Mucosa of rectum (tissue), 2 donors: ENCODE data around the gene RAPH1.
A peak's percentile ranks its signal among the peaks of the same experiment; 100 is the strongest.
"Not testable (repeated sequence)": the region's sequence is repeated elsewhere in the genome, so short reads cannot be mapped to it uniquely, and the experiment has no call there.

Experiments used
- H3K27ac ChIP-seq, 2 donors: one replicate each; pipeline ENCODE4 v1.7.0; 2013; ENCODE audit warnings: inconsistent platforms in 2 of 2, low read depth in 2 of 2, low read length in 2 of 2
- H3K27me3 ChIP-seq, 2 donors: one replicate each; pipeline ENCODE4 v1.7.0; 2013; ENCODE audit warnings: low read length in 2 of 2; ENCODE audit not compliant: control insufficient read depth in 2 of 2, insufficient read depth in 2 of 2
- H3K36me3 ChIP-seq, 2 donors: one replicate each; pipeline ENCODE4 v1.7.0; 2013; ENCODE audit warnings: low read length in 2 of 2; ENCODE audit not compliant: control insufficient read depth in 2 of 2, insufficient read depth in 2 of 2
- H3K4me1 ChIP-seq, 2 donors: one replicate each; pipeline ENCODE4 v1.7.0; 2013; ENCODE audit warnings: low read length in 2 of 2, mild to moderate bottlenecking in 1 of 2; ENCODE audit not compliant: control insufficient read depth in 2 of 2, insufficient read depth in 2 of 2
- H3K4me3 ChIP-seq, 2 donors: one replicate each; pipeline ENCODE4 v1.7.0; 2013; ENCODE audit warnings: low read length in 2 of 2
- H3K9ac ChIP-seq, 2 donors: one replicate each; pipeline ENCODE4 v1.7.0; 2013; ENCODE audit warnings: low read length in 2 of 2, low read depth in 1 of 2, mild to moderate bottlenecking in 1 of 2
- H3K9me3 ChIP-seq, 2 donors: one replicate each; pipeline ENCODE4 v1.7.0; 2013; ENCODE audit warnings: low read length in 2 of 2; ENCODE audit not compliant: control insufficient read depth in 2 of 2
- donor health status: healthy.
- donor health status: Normal muscosa, but diverticular disease.

RAPH1 gene

GRCh38 chr2:203548887-203549286, 13.8 kb upstream of the RAPH1 start:
- Histone ChIP-seq H3K27ac (no peak overlapping the region), H3K27me3 (no peaks in the 10 kb centered on the region), H3K4me1 (no peaks in the 10 kb centered on the region), H3K4me3 (no peak overlapping the region), H3K36me3 (no peaks in the 10 kb centered on the region), H3K9me3 (no peaks in the 10 kb centered on the region), H3K9ac (no peak overlapping the region)

GRCh38 chr2:203547356-203547755, 12.3 kb upstream of the RAPH1 start:
- Histone ChIP-seq H3K4me3 (no peak overlapping the region), H3K27me3 (no peaks in the 10 kb centered on the region), H3K4me1 (no peaks in the 10 kb centered on the region), H3K36me3 (no peaks in the 10 kb centered on the region), H3K9ac (no peak overlapping the region), H3K9me3 (no peaks in the 10 kb centered on the region), H3K27ac (no peak overlapping the region)

GRCh38 chr2:203544402-203544801, 9.3 kb upstream of the RAPH1 start:
- Histone ChIP-seq H3K27me3 (no peaks in the 10 kb centered on the region), H3K36me3 (no peaks in the 10 kb centered on the region), H3K9ac (no peak overlapping the region), H3K27ac (no peak overlapping the region), H3K9me3 (no peaks in the 10 kb centered on the region), H3K4me1 (no peaks in the 10 kb centered on the region), H3K4me3 (no peak overlapping the region)

- Histone ChIP-seq H3K36me3 (no peaks in the 10 kb centered on the region), H3K27ac (no peak overlapping the region), H3K27me3 (no peaks in the 10 kb centered on the region), H3K4me3 (no peak overlapping the region), H3K9ac (no peak overlapping the region), H3K9me3 (no peaks in the 10 kb centered on the region), H3K4me1 (no peaks in the 10 kb centered on the region)
Observed at GRCh38 chr2:203543898-203544328, 8.8 kb upstream of the RAPH1 start.

- H3K4me1 ChIP-seq, H3K36me3 ChIP-seq, H3K9ac ChIP-seq, H3K9me3 ChIP-seq, H3K4me3 ChIP-seq, H3K27ac ChIP-seq, H3K27me3 ChIP-seq: not testable (repeated sequence)
Observed at GRCh38 chr2:203540598-203540997, 5.5 kb upstream of the RAPH1 start.

GRCh38 chr2:203538237-203538636, 3.1 kb upstream of the RAPH1 start:
- H3K9ac ChIP-seq, H3K4me3 ChIP-seq, H3K4me1 ChIP-seq, H3K27me3 ChIP-seq, H3K27ac ChIP-seq, H3K36me3 ChIP-seq, H3K9me3 ChIP-seq: not testable (repeated sequence)

GRCh38 chr2:203536586-203536951, 1.5 kb upstream of the RAPH1 start:
- not testable (repeated sequence) for H3K4me3 ChIP-seq, H3K9me3 ChIP-seq, H3K4me1 ChIP-seq, H3K9ac ChIP-seq, H3K36me3 ChIP-seq, H3K27me3 ChIP-seq
- H3K27ac ChIP-seq: peak overlapping the region in 1 of 2 donors; percentile 93

GRCh38 chr2:203535784-203536585, 884 bp upstream of the RAPH1 start:
- Histone ChIP-seq H3K27me3 (peaks cover 0 to 2% of the 10 kb centered on the region in 2 donors), H3K9me3 (no peaks in the 10 kb centered on the region), H3K27ac (peak overlapping the region; percentile 86 to 93), H3K4me3 (peak overlapping the region; percentile 61 to 71), H3K9ac (peak overlapping the region; percentile 75 to 85), H3K4me1 (peaks cover 4 to 8% of the 10 kb centered on the region in 2 donors), H3K36me3 (no peaks in the 10 kb centered on the region)

GRCh38 chr2:203534621-203535077, 452 bp downstream of the RAPH1 start:
- no peaks in the 10 kb centered on the region for H3K9me3 ChIP-seq
- peaks cover 0 to 2% of the 10 kb centered on the region in 2 donors for H3K27me3 ChIP-seq
- peaks cover 4 to 8% of the 10 kb centered on the region in 2 donors for H3K4me1 ChIP-seq
- H3K9ac ChIP-seq: peak overlapping the region; percentile 64 to 96
- H3K27ac ChIP-seq: peak overlapping the region; percentile 89 to 97
- peak overlapping the region; percentile 75 to 89 for H3K4me3 ChIP-seq
- no peaks in the 10 kb centered on the region for H3K36me3 ChIP-seq

- Histone ChIP-seq H3K36me3 (no peaks in the 10 kb centered on the region), H3K4me1 (peaks cover 4 to 8% of the 10 kb centered on the region in 2 donors), H3K9ac (peak overlapping the region; percentile 29 to 96), H3K27ac (peak overlapping the region; percentile 89 to 97), H3K9me3 (no peaks in the 10 kb centered on the region), H3K4me3 (peak overlapping the region; percentile 75 to 89), H3K27me3 (peaks cover 0 to 2% of the 10 kb centered on the region in 2 donors)
Observed at GRCh38 chr2:203533676-203534591, 1.2 kb downstream of the RAPH1 start.
